ENCODE results near the gene OVCA2.

OVCA2 gene

DNA sequence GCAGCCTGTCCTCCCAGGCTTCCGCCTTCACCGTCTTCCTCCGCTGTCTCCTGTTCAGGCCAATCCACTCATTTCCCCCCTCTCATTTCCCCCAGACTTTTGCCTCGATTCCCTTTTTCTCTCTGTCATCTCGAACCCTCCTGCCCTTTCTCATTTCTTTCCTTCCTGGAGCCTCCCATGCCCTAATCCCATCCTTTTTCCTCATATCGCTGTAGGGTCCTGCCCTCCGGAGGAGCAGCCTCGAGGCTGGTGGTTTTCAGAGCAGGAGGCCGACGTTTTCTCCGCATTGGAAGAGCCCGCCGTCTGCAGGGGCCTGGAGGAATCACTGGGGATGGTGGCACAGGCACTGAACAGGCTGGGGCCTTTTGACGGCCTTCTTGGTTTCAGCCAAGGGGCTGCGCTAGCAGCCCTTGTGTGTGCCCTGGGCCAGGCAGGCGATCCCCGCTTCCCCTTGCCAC is 597 bp downstream of the OVCA2 start:
- TF ChIP-seq, protein P1, sequence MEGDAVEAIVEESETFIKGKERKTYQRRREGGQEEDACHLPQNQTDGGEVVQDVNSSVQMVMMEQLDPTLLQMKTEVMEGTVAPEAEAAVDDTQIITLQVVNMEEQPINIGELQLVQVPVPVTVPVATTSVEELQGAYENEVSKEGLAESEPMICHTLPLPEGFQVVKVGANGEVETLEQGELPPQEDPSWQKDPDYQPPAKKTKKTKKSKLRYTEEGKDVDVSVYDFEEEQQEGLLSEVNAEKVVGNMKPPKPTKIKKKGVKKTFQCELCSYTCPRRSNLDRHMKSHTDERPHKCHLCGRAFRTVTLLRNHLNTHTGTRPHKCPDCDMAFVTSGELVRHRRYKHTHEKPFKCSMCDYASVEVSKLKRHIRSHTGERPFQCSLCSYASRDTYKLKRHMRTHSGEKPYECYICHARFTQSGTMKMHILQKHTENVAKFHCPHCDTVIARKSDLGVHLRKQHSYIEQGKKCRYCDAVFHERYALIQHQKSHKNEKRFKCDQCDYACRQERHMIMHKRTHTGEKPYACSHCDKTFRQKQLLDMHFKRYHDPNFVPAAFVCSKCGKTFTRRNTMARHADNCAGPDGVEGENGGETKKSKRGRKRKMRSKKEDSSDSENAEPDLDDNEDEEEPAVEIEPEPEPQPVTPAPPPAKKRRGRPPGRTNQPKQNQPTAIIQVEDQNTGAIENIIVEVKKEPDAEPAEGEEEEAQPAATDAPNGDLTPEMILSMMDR (IDR thresholded peaks at IDR 0.05; ENCODE audit: low read depth, low read length, missing control alignments): peak; percentile 70
- DNase-seq (ENCODE audit: low read depth): no peak
- in situ Hi-C loops (cut with HindIII; ENCODE audit: low sequenced_read_pairs): no loop called here

DNA sequence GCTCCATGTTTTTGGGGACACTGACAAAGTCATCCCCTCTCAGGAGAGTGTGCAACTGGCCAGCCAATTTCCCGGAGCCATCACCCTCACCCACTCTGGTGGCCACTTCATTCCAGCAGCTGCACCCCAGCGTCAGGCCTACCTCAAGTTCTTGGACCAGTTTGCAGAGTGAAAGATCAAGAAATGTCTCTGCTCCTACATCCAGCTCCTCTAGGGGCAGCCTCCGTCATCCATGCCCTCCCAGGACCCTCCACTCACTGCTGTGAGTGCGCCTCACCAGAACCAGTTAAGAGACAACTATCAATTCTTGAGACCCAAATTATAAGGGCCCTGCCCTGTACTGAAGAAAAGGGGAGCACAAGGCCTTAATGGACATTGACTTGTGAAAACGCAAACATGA is 1.1 kb downstream of the OVCA2 start:
- in situ Hi-C loops (cut with HindIII; ENCODE audit: low sequenced_read_pairs): no loop called here

More for the DNA sequence above, 597 bp downstream of the OVCA2 start:
- peak overlapping the region; percentile 57 for H3K4me3 ChIP-seq (ENCODE audit: low read depth, low read length)

DNA sequence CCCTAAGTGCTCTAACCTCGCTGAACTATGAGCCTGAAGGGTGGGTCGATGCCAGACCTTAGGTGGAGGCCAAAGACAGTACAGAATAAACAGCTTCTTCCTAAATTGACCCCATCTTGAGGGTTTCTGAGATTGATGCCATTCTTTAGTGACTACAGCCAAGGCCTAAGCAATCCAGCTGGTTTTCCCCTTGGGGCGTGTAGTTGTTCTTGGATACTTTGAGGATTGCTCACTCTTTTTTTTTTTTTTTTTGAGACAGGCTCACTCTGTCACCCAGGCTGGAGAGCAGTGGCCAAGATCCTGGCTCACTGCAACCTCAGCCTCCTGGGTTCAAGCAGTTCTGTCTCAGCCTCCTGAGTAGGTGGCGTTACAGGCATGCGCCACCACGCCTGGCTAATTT is 2.0 kb downstream of the OVCA2 start:
- in situ Hi-C loops (cut with HindIII; ENCODE audit: low sequenced_read_pairs): no loop called here
- no peak for DNase-seq (ENCODE audit: low read depth)
- no peak overlapping the region for H3K4me3 ChIP-seq (ENCODE audit: low read depth, low read length)
- TF ChIP-seq, protein P1 (IDR thresholded peaks at IDR 0.05; ENCODE audit: low read depth, low read length, missing control alignments): no peak

More for the DNA sequence above, 1.1 kb downstream of the OVCA2 start:
- TF ChIP-seq, protein P1 (IDR thresholded peaks at IDR 0.05; ENCODE audit: low read depth, low read length, missing control alignments): no peak
- peak overlapping the region; percentile 57 for H3K4me3 ChIP-seq (ENCODE audit: low read depth, low read length)
- DNase-seq (ENCODE audit: low read depth): no peak

DNA sequence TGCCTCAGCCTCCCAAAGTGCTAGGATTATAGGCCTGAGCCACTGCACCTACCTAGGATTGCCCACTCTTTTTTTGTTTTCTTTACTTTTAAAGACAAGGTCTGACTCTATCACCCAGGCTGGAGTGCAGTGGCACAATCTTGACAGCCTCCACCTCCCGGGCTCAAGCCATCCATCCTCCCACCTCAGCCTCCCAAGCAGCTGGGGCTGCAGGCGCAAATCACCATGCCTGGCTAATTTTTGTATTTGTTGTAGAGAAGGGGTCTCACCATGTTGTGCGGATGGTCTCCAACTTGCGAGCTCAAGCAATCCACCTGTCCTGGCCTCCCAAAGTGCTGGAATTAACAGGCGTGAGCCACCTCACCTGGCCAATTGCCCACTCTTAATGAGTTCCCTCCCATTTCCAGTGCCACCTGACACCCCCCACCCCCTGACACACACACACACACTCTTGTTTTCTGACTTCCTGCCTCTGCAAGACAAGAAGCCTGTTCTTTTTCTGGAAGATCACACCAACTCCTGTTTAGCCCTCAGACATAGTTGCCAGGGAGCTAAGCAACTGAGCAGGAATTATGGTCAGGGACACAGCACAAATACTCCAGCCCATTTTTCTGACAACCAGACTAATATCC is 2.6 kb downstream of the OVCA2 start:
- in situ Hi-C loops (cut with HindIII; ENCODE audit: low sequenced_read_pairs): no loop called here
- no peak overlapping the region for H3K4me3 ChIP-seq (ENCODE audit: low read depth, low read length)
- TF ChIP-seq, protein P1 (IDR thresholded peaks at IDR 0.05; ENCODE audit: low read depth, low read length, missing control alignments): no peak

DNA sequence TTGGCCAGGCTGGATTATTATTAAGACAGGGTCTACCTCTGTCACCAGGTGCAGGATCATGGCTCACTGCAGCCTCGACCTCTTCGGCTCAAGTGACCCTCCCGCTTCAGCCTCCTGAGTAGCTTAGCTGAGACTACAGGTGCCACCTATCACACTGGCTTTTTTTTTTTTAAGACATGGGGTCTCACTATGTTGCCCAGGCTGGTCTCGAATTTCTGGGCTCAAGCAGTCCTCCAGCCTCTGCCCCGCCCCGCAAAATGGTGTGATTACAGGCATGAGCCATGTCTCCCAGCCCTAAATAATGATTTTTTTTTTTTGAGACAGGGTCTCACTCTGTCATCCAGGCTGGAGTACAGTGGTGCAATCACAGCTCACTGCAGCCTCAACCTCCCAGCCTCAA is 5.8 kb downstream of the OVCA2 start:
- H3K4me3 ChIP-seq (ENCODE audit: low read depth, low read length): no peak overlapping the region
- TF ChIP-seq, protein P1 (IDR thresholded peaks at IDR 0.05; ENCODE audit: low read depth, low read length, missing control alignments): no peak
- no peak for DNase-seq (ENCODE audit: low read depth)
- in situ Hi-C loops (cut with HindIII; ENCODE audit: low sequenced_read_pairs): no loop called here

More for the DNA sequence above, 2.6 kb downstream of the OVCA2 start:
- no peak for DNase-seq (ENCODE audit: low read depth)

DNA sequence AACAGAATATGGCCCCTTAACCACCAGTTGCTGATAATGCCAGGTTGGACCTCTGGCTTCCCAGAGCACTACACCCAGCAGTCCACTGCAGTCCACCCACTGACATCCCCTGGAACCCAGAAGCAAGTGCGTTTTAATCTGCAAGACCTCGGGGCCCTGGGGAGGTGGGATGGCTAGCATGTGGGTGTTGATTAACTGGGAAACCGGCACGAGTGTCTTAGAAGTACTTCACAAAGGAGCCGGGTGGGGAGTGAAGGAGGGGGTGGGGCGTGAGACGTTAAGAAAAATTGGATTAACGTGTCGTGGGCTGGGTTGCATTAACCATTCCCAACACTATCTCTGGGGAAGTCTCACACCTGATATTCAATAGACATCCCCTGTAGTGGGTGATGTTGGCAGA is 7.0 kb downstream of the OVCA2 start:
- in situ Hi-C loops (cut with HindIII; ENCODE audit: low sequenced_read_pairs): no loop called here
- peak overlapping the region; percentile 52 for H3K4me3 ChIP-seq (ENCODE audit: low read depth, low read length)
- TF ChIP-seq, protein P1 (IDR thresholded peaks at IDR 0.05; ENCODE audit: low read depth, low read length, missing control alignments): no peak
- no peak for DNase-seq (ENCODE audit: low read depth)
